T-helper 1 cell treated with Interleukin-12 subunit alpha and Interleukin-12 subunit beta and Interleukin-4 antibody, amounts not matched to agents 30 μg/mL and 1 μg/mL, for 36 hours (primary cell): ENCODE data around the gene NOTCH1.

Experiments
- H3K27ac Mint-ChIP-seq: one replicate; pipeline ENCODE4 v1.8.0; 2021; ENCODE audit warnings: mild to moderate bottlenecking, mixed read lengths
- H3K27me3 Mint-ChIP-seq: one replicate; pipeline ENCODE4 v1.8.0; 2021; ENCODE audit warnings: low read depth, mixed read lengths
- H3K36me3 Mint-ChIP-seq: one replicate; pipeline ENCODE4 v1.8.0; 2021; ENCODE audit warnings: low read depth, mixed read lengths
- H3K4me1 Mint-ChIP-seq: one replicate; pipeline ENCODE4 v1.8.0; 2021; ENCODE audit warnings: low read depth, mixed read lengths
- H3K4me3 Mint-ChIP-seq: one replicate; pipeline ENCODE4 v1.8.0; 2021; ENCODE audit warnings: mild to moderate bottlenecking, moderate library complexity, mixed read lengths
- H3K9me3 Mint-ChIP-seq: one replicate; pipeline ENCODE4 v1.8.0; 2021; ENCODE audit warnings: mixed read lengths

The NOTCH1 gene

GRCh38 chr9:136529516-136530460, 16.1 kb downstream of the NOTCH1 start:
- Mint-ChIP-seq H3K27me3 (no peaks in the 10 kb centered on the region), H3K27ac (no peak overlapping the region), H3K4me1 (peaks cover 20% of the 10 kb centered on the region), H3K36me3 (peaks cover 6% of the 10 kb centered on the region), H3K9me3 (no peaks in the 10 kb centered on the region), H3K4me3 (no peak overlapping the region)

- Mint-ChIP-seq H3K27ac (no peak overlapping the region), H3K9me3 (no peaks in the 10 kb centered on the region), H3K27me3 (no peaks in the 10 kb centered on the region), H3K4me1 (peaks cover 13% of the 10 kb centered on the region), H3K36me3 (peaks cover 2% of the 10 kb centered on the region), H3K4me3 (no peak overlapping the region)
Observed at GRCh38 chr9:136528716-136529341, 17.0 kb downstream of the NOTCH1 start.

- Mint-ChIP-seq H3K4me3 (no peak overlapping the region), H3K27ac (no peak overlapping the region), H3K27me3 (no peaks in the 10 kb centered on the region), H3K9me3 (no peaks in the 10 kb centered on the region), H3K36me3 (peaks cover 2% of the 10 kb centered on the region), H3K4me1 (peaks cover 9% of the 10 kb centered on the region)
Observed at GRCh38 chr9:136527721-136528710, 17.8 kb downstream of the NOTCH1 start.

GRCh38 chr9:136527131-136527530, 18.7 kb downstream of the NOTCH1 start:
- no peak overlapping the region for H3K27ac Mint-ChIP-seq
- no peaks in the 10 kb centered on the region for H3K9me3 Mint-ChIP-seq
- H3K27me3 Mint-ChIP-seq = no peaks in the 10 kb centered on the region
- no peak overlapping the region for H3K4me3 Mint-ChIP-seq
- peaks cover 2% of the 10 kb centered on the region for H3K36me3 Mint-ChIP-seq
- peaks cover 4% of the 10 kb centered on the region for H3K4me1 Mint-ChIP-seq

GRCh38 chr9:136526625-136527066, 19.2 kb downstream of the NOTCH1 start:
- H3K4me1 Mint-ChIP-seq = peaks cover 3% of the 10 kb centered on the region
- H3K27ac Mint-ChIP-seq = no peak overlapping the region
- peaks cover 2% of the 10 kb centered on the region for H3K36me3 Mint-ChIP-seq
- no peaks in the 10 kb centered on the region for H3K9me3 Mint-ChIP-seq
- no peaks in the 10 kb centered on the region for H3K27me3 Mint-ChIP-seq
- H3K4me3 Mint-ChIP-seq = no peak overlapping the region

- H3K4me3 Mint-ChIP-seq = no peak overlapping the region
- peaks cover under 1% of the 10 kb centered on the region for H3K36me3 Mint-ChIP-seq
- H3K9me3 Mint-ChIP-seq = no peaks in the 10 kb centered on the region
- no peak overlapping the region for H3K27ac Mint-ChIP-seq
- H3K27me3 Mint-ChIP-seq = no peaks in the 10 kb centered on the region
- H3K4me1 Mint-ChIP-seq = peaks cover under 1% of the 10 kb centered on the region
Observed at GRCh38 chr9:136525841-136526499, 19.9 kb downstream of the NOTCH1 start.

- Mint-ChIP-seq H3K27me3 (no peaks in the 10 kb centered on the region), H3K4me3 (no peak overlapping the region)
Observed at GRCh38 chr9:136525207-136525606, 20.6 kb downstream of the NOTCH1 start.

GRCh38 chr9:136522314-136523237, 23.3 kb downstream of the NOTCH1 start:
- H3K27me3 Mint-ChIP-seq = no peaks in the 10 kb centered on the region
- H3K4me1 Mint-ChIP-seq = no peaks in the 10 kb centered on the region
- no peak overlapping the region for H3K4me3 Mint-ChIP-seq
- no peaks in the 10 kb centered on the region for H3K36me3 Mint-ChIP-seq
- no peak overlapping the region for H3K27ac Mint-ChIP-seq
- H3K9me3 Mint-ChIP-seq = no peaks in the 10 kb centered on the region

More at GRCh38 chr9:136525207-136525606, 20.6 kb downstream of the NOTCH1 start:
- Mint-ChIP-seq H3K36me3 (no peaks in the 10 kb centered on the region), H3K9me3 (no peaks in the 10 kb centered on the region), H3K27ac (no peak overlapping the region), H3K4me1 (no peaks in the 10 kb centered on the region)

- Mint-ChIP-seq H3K27me3 (no peaks in the 10 kb centered on the region), H3K4me1 (no peaks in the 10 kb centered on the region), H3K27ac (no peak overlapping the region), H3K9me3 (no peaks in the 10 kb centered on the region), H3K36me3 (no peaks in the 10 kb centered on the region), H3K4me3 (no peak overlapping the region)
Observed at GRCh38 chr9:136521537-136521936, 24.3 kb downstream of the NOTCH1 start.

GRCh38 chr9:136520053-136520540, 25.8 kb downstream of the NOTCH1 start:
- no peaks in the 10 kb centered on the region for H3K36me3 Mint-ChIP-seq
- H3K9me3 Mint-ChIP-seq = no peaks in the 10 kb centered on the region
- H3K27ac Mint-ChIP-seq = no peak overlapping the region
- no peaks in the 10 kb centered on the region for H3K4me1 Mint-ChIP-seq
- no peak overlapping the region for H3K4me3 Mint-ChIP-seq
- no peaks in the 10 kb centered on the region for H3K27me3 Mint-ChIP-seq

- no peak overlapping the region for H3K4me3 Mint-ChIP-seq
- H3K27ac Mint-ChIP-seq = no peak overlapping the region
- H3K4me1 Mint-ChIP-seq = no peaks in the 10 kb centered on the region
- H3K36me3 Mint-ChIP-seq = no peaks in the 10 kb centered on the region
- H3K27me3 Mint-ChIP-seq = no peaks in the 10 kb centered on the region
- no peaks in the 10 kb centered on the region for H3K9me3 Mint-ChIP-seq
Observed at GRCh38 chr9:136519263-136520052, 26.4 kb downstream of the NOTCH1 start.

GRCh38 chr9:136518623-136519022, 27.2 kb downstream of the NOTCH1 start:
- no peaks in the 10 kb centered on the region for H3K9me3 Mint-ChIP-seq
- no peak overlapping the region for H3K4me3 Mint-ChIP-seq
- no peaks in the 10 kb centered on the region for H3K36me3 Mint-ChIP-seq
- no peaks in the 10 kb centered on the region for H3K4me1 Mint-ChIP-seq
- H3K27me3 Mint-ChIP-seq = no peaks in the 10 kb centered on the region
- H3K27ac Mint-ChIP-seq = no peak overlapping the region
